NCI-H226 (cell line): ENCODE measurements around the gene NEK7.
"Not testable (repeated sequence)": the region's sequence is repeated elsewhere in the genome, so short reads cannot be mapped to it uniquely, and the experiment has no call there.

Experiments used
- DNase-seq: peaks from one replicate; pipeline ENCODE4 v3.0.0-alpha.2; 2015

The NEK7 gene

DNA sequence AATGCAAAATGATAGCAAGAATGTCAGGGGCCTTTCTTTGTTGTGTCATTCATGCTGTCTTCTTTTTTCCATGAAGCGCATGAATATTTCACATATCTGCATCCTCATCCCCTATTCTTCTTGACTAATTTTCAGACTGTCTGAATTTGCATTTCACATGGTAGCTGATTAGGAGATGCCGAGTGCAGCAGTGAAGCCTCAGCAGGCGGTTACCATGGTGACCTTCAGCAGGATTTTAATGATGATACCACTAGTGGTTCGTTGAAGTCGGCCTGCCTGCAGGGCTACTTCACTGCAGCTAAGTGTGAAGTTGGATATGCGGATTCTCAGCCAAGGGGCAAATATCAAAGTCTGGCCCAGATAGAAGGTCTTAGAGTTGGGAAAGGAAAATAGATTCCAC lies 141.8 kb downstream of the NEK7 start:
- DNase-seq: no peak

DNA sequence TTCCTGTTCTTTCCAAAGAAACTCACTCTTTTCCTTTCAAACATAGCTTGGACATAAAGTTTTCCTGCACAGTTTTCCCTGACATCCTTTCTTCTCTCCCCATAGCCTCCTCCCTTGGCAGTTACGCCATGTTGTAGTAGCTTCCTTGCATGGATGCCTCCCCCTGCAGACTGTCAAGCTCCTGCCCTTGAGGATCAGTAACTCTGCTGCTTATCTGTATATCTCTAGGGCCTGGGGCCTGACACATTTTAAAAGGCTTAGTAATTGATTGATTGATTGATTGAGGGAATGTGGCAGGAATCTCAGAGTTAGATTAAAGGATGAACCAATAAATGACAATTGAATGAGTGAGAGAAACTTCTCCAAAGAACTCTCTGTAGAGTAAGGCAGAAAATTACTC lies 143.7 kb downstream of the NEK7 start:
- DNase-seq: no peak

GRCh38 chr1:198304431-198304830 lies 147.6 kb downstream of the NEK7 start:
- no peak for DNase-seq

DNA sequence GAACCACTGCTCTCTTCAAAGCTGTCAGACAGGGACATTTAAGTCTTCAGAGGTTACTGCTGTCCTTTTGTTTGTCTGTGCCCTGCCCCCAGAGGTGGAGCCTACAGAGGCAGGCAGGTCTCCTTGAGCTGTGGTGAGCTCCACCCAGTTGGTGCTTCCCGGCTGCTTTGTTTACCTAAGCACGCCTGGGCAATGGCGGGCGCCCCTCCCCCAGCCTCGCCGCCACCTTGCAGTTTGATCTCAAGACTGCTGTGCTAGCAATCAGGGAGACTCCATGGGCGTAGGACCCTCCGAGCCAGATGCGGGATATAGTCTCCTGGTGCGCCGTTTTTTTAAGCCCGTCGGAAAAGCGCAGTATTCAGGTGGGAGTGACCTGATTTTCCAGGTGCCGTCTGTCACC lies 158.0 kb downstream of the NEK7 start:
- not testable (repeated sequence) for DNase-seq

GRCh38 chr1:198315331-198315730 lies 158.5 kb downstream of the NEK7 start:
- not testable (repeated sequence) for DNase-seq

DNA sequence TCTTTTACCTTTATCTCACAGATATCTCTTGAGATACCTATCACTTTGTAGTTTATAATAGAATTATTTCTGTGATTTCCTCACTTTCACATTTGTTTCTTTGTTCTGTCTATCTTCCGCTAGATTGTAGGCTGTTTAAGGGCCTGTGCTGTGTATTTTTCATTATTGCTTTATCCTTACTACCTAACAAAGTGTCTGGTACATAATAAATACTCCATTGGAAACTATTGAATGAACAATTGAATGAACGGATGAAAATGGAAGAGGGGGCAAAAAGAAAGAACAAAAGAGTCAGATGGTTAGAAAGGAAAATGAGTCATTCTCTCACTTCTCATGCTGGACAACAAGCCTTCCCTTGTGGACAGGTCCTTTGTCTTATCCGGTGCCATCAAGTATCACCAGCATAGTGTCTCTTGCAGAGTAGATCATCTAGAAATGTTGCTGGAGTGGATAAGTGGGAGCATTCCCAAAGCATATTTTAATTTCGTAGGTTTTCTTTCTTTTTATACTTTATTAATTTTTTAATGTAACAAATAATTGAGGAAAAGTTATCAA lies 159.8 kb downstream of the NEK7 start:
- no peak for DNase-seq

DNA sequence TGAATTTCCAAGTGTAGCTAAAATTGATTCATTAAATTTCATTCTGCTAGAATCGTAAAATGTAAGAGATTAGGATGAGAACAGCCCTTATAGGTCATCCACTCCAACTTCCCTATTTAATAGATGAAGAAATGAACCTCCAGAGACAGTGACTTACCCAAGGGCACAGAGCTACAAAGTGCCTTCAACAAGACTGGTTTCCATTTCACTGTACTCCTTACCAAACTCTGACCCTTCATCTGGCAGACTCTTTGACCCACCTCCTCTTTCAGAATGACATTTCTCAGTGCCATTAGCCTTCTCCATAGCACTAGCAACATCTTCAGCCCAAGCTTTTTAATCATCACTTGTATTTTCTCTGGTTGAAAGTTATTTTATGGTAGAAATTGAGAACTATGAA lies 161.3 kb downstream of the NEK7 start:
- no peak for DNase-seq

- DNase-seq: no peak
Observed at GRCh38 chr1:198320759-198321158, 164.0 kb downstream of the NEK7 start.

- no peak for DNase-seq
Observed at GRCh38 chr1:198326232-198326631, 169.4 kb downstream of the NEK7 start.

DNA sequence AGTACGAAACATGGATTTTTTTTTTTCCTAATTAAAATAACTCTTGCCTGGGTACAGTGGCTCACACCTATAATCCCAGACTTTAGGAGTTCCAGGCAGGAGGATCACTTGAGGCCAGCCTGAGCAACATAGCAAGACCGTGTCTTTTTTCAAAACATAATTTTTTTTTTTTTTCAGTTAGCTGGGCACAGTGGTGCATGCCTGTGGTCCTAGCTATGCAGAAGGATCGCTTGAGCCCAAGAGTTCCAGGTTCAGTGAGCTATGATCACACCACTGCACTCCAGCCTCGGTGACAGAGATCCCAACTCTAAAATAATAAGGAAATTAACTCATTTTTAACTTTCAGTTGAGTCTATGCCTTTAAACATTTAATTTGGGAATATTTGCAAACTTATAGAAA lies 170.1 kb downstream of the NEK7 start:
- DNase-seq: no peak

- no peak for DNase-seq
Observed at GRCh38 chr1:198328458-198329032, 171.7 kb downstream of the NEK7 start.

DNA sequence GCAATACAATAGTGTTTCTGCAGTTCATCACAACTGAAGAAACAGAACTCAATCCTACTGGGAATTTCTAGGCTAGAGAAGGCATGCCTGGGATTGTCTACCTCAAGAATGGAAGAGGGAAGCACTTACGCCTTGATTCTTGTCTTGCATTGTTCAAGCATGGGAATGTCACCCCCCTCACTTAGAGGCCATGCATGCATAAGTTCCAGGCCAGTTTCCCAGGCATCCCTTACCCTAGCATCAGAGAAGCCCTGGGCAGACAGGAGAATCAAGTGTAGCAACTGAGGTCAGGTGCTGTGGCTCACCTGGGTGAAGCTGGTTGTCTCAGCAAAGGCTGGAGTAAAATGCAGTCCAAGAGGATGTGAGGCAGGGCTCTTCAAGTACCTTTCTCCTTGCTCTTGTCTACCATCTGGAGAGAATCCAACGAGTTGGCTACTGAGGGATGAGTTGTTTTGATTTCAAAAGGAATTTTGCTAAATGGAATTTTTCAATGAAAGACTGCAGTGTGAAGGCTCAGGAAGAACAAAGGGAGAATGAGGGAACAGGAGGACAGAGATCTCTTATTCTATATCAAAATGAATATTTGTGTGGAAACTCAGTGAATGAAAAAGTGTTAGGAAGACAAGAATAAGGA lies 174.3 kb downstream of the NEK7 start:
- no peak for DNase-seq

- peak; percentile 21 for DNase-seq
Observed at GRCh38 chr1:198333744-198334143, 176.9 kb downstream of the NEK7 start.

- no peak for DNase-seq
Observed at GRCh38 chr1:198335663-198336062, 178.9 kb downstream of the NEK7 start.

DNA sequence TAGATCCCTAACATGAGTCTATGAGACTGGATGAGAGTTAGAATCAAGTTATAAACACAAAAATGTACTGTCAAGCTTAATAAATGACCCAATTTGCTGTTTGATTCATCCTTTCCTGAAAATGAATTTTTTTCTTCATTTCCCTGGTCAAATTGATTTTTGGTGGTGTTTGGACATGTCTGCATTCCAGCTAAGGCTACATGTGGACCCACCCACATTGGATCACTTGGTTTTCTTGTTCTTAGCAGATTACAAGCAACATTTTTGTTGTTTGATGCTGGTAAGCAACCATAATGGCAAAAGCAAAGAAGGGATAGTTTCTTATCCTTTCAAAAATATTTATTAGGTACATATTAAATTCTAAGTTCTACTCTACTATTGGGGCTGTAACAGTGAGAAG lies 181.1 kb downstream of the NEK7 start:
- DNase-seq: no peak

DNA sequence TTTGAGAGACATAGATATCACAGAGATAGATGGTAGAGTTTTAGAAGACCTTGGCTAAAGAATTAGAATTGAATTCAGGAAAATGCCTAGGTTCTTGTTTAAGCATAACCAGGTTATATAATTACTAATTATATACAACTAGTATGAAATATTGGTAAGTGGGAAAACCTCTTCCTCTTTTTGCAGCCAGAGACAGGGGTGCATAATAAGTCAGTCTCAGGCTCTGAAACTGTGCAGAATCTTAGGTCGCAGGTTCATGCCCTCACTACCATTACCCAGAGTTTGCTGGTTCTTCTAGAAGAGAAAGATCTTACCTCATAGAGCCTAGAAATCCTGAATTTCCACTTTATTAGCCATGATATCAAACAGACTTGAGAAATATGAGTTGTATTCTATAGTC lies 183.3 kb downstream of the NEK7 start:
- DNase-seq: no peak

GRCh38 chr1:198346178-198346577 lies 189.4 kb downstream of the NEK7 start:
- no peak for DNase-seq

- no peak for DNase-seq
Observed at GRCh38 chr1:198350456-198350855, 193.7 kb downstream of the NEK7 start.

DNA sequence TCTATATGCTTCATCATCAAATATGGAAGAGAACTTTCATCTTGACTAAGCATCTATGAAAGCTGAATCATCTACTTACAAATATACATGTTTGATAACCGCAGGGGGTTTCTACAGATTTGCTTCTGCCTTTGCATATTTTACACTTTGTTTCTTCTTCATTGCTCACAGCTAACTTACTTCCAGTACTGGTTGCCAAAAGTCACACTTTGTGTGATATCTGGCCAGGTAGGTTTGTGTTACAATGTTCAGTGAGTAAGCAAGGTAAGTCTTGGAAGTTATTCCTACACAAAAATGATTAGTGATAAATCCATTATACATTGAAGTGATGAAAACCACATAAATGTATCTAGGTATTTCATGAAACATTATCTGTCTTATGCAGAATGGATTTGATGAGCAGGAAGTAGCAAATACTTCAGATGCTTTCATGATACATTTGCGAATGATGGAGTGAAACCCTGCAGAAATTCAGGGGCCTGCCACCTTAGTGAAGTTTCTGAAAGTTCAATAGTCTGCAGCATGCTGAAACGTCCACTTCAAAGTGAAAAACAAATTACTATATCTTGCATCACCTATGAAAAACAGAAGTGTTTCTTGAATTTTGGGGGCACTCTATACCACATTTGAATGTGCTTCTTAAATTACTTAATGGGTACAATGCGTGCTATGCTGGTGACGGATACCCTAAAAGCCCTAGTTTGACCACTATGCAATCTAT lies 196.3 kb downstream of the NEK7 start:
- DNase-seq: no peak

DNA sequence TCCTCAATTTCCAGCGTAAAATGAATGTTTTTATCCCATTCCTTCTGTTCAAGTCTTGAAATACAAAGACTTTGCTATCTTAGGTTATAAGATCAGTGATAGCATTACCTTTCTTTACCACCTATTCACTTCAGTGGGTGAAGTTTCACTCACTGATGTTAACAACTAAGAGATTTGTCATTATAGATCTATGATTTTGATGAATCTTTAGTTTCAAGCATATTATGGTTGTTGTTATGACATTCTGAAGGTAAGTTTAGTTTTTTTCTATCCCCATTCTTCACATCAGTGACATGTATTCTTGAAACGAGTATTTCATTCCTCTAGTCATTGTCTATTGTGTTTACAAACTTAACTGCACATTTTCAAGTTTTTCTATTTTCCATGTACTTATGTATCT lies 201.1 kb downstream of the NEK7 start:
- DNase-seq: no peak

- no peak for DNase-seq
Observed at GRCh38 chr1:198359024-198359653, 202.3 kb downstream of the NEK7 start.

DNA sequence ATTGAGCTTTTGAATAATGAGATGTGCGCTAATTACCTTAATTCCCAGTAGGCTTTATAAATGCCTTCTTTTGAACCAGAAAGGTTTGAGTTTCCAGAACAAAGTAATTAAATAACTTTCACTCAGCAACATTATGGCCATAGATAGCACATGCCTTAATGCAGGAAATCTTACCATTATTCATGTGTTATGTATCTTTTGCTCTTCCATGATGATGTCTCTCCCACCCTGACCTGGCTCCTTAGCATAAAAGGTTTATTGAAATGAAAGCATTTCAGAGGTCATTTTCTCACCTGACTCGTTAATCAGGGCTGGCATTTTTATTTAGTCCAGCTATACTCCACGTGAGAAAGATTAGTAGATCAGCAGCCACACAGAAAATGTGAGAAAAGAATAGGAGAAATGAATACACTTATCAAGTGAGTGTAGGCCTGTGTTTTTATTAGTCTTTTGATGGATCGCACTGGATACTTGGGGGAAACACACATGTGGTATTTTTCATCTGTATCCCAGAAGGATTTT lies 203.5 kb downstream of the NEK7 start:
- DNase-seq: no peak

- DNase-seq: no peak
Observed at GRCh38 chr1:198361237-198361767, 204.5 kb downstream of the NEK7 start.
